Central memory CD8-positive, alpha-beta T cell (primary cell): ENCODE measurements around the gene CTNNBL1.

Experiments used
- ATAC-seq: fragments of 150-1000 bp; cut with Tn5 transposase; replicated peaks from 2 replicates; pipeline ENCODE4 v1.10.0; 2022; ENCODE audit warnings: mild to moderate bottlenecking, moderate FRiP score, moderate number of reproducible peaks; ENCODE audit not compliant: poor library complexity, severe bottlenecking; ENCODE audit errors: extremely low read depth
- DNase-seq, 2 donors: peaks; one replicate each; pipeline ENCODE4 v3.0.0; 2021; ENCODE audit warnings: low spot score in 2 of 2
- H3K27ac Mint-ChIP-seq: one replicate; pipeline ENCODE4 v1.8.0; 2022; ENCODE audit warnings: low read depth, mild to moderate bottlenecking, moderate library complexity, mixed read lengths
- H3K27me3 Mint-ChIP-seq: one replicate; pipeline ENCODE4 v1.8.0; 2022; ENCODE audit warnings: mixed read lengths
- H3K36me3 Mint-ChIP-seq: one replicate; pipeline ENCODE4 v1.8.0; 2022; ENCODE audit warnings: mild to moderate bottlenecking, moderate library complexity, mixed read lengths; ENCODE audit not compliant: insufficient read depth
- H3K4me1 Mint-ChIP-seq: one replicate; pipeline ENCODE4 v1.8.0; 2022; ENCODE audit warnings: mixed read lengths
- H3K4me3 Mint-ChIP-seq: one replicate; pipeline ENCODE4 v1.8.0; 2022; ENCODE audit warnings: mild to moderate bottlenecking, moderate library complexity, mixed read lengths
- H3K9me3 Mint-ChIP-seq: one replicate; pipeline ENCODE4 v1.8.0; 2022; ENCODE audit warnings: mixed read lengths

Gene CTNNBL1

DNA sequence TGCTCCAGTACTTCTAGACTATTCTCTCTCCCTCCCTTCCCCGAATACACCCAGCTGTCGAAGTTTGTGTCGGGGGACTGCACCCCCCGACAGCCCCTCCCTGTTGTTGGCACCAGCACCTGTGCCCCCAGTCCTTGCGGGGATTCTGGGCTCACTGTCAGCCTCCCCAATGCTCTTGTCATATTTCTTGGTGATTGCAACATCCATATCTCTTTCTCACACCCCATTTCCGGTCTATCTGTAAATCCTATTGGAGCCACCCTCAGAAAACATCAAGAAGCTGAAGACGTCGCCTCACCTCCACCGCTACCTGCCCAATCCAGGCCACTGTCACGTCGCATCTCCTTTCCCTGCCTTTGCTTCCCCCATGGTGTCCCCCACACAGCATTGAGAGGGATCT lies 176.5 kb downstream of the CTNNBL1 start:
- ATAC-seq, result no peak
- Mint-ChIP-seq H3K4me1 (no peaks in the 10 kb centered on the region), H3K4me3 (no peak overlapping the region), H3K9me3 (no peaks in the 10 kb centered on the region), H3K27ac (no peak overlapping the region), H3K27me3 (no peaks in the 10 kb centered on the region), H3K36me3 (peaks cover 11% of the 10 kb centered on the region)
- no peak for DNase-seq

DNA sequence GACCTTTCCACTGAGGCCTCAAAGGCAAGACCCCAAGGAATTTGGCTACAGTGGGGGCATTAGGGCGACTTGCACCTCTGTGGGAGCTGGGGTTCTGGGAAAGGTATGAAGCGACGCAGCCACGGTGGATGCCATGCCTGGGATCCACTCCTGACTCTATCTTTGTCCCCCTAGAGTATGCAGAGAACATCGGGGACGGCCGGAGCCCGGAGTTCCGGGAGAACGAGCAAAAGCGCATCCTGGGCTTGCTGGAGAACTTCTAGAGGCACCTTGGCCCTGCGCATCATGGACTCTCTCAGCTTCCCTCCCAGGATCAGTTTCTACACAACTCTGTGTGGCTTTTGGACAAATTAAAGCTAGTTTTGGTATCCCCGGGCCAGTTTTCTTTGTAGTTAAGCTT lies 177.9 kb downstream of the CTNNBL1 start:
- no peak overlapping the region for H3K27ac Mint-ChIP-seq
- no peaks in the 10 kb centered on the region for H3K27me3 Mint-ChIP-seq
- DNase-seq (no peak), ATAC-seq (no peak)
- H3K36me3 Mint-ChIP-seq, result peaks cover 11% of the 10 kb centered on the region
- no peak overlapping the region for H3K4me3 Mint-ChIP-seq
- no peaks in the 10 kb centered on the region for H3K4me1 Mint-ChIP-seq
- H3K9me3 Mint-ChIP-seq, result no peaks in the 10 kb centered on the region

DNA sequence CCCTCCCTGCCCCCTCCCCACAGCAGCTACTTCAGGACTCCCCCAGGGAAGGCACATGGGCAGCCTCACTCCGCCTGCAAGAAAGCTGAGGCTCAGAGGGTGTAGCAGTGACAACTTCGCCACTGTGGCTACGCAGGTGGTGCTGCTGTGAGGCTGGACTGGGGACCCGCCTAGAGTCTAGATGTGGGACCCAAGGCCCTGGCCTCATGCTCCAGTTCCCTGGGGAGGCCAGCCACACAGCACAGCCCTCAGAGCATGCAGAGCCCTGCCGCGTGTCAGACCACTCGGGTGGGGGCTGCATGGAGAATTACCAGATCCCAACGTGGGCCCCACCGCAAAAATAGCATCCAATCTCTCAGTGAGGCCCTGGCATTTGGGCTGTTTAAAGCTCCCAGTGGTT lies 178.3 kb downstream of the CTNNBL1 start:
- H3K9me3 Mint-ChIP-seq, result no peaks in the 10 kb centered on the region
- ATAC-seq (no peak), DNase-seq (no peak)
- H3K4me3 Mint-ChIP-seq, result no peak overlapping the region
- H3K4me1 Mint-ChIP-seq, result no peaks in the 10 kb centered on the region
- no peak overlapping the region for H3K27ac Mint-ChIP-seq
- no peaks in the 10 kb centered on the region for H3K27me3 Mint-ChIP-seq
- peaks cover 11% of the 10 kb centered on the region for H3K36me3 Mint-ChIP-seq

DNA sequence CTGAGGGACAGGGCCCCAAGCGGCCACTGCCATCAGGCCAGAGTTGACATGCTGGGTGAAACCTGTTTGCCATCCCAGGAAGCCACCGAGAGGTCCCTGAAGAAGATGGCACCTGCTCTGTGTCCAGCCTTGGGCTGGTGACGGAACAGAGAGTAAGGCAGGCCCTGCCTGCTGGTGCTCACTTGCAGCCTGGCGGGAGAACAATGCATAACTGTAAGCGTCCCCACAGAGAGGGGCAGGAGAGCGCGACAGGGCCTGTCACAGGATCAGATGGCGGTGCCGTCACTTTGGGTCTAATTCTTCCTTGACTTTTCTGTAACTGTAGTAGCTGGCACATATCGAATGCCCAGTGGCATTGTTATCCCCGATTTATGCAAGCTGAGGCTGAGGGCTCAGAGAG lies 180.1 kb downstream of the CTNNBL1 start:
- H3K27me3 Mint-ChIP-seq, result no peaks in the 10 kb centered on the region
- no peak for DNase-seq
- H3K4me1 Mint-ChIP-seq, result no peaks in the 10 kb centered on the region
- peaks cover 9% of the 10 kb centered on the region for H3K36me3 Mint-ChIP-seq
- no peak overlapping the region for H3K27ac Mint-ChIP-seq
- no peak overlapping the region for H3K4me3 Mint-ChIP-seq
- no peaks in the 10 kb centered on the region for H3K9me3 Mint-ChIP-seq
- no peak for ATAC-seq

DNA sequence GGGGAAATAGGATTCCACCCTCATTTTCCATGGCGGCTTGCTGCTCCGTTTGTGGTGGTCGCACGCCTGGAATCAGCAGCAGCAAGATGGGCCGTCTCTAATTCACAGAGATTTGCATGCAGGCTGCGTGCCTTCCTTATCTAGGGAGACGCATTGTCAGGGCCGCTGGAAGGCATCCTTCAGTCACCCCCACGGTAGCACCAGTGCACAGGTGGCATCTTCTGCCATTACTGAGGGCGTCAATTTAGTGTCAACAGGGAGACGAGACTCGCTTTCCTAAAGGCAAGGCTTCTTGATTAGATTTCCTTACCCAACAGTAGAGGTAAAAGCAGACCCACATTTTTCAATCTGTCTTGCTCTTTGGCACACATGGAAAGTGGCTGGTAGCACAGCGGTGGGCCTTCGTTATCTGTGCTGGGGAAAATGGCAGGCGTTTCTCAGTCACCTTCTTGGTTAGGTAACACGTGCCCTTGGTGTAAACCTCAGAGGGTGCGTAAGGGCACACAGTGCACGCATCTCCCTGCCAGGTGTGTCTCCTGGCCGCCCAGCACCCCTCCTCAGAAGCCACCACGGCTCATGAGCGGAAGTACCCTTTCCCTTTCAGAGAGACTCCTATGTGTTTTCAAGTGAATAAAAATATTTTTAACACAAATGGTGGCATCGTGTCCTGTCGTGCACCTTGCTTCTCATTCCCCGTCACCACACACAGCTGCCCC lies 181.8 kb downstream of the CTNNBL1 start:
- H3K4me3 Mint-ChIP-seq, result no peak overlapping the region
- no peaks in the 10 kb centered on the region for H3K4me1 Mint-ChIP-seq
- peaks cover 4% of the 10 kb centered on the region for H3K36me3 Mint-ChIP-seq

DNA sequence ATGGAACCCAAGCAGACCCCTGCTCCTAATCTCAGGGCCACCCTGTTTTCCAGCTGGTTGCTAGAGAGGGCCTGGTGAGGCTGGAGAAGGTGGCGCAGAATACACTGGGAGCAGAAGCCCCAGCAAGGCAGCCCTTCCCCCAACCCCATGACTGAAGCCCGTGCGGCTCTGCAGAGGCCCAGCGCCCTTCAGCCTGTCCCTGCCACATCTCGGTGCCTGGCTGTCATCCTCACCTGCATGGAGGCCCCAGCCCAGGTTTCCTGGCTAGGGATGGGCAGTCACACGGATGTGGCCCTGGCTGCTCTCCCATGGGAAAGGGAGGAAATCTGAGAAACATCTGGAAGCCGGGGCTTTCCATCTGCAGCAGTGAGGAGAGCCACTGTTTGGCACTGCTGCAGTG lies 183.0 kb downstream of the CTNNBL1 start:
- Mint-ChIP-seq H3K4me1 (no peaks in the 10 kb centered on the region), H3K27ac (no peak overlapping the region), H3K36me3 (peaks cover 3% of the 10 kb centered on the region), H3K9me3 (no peaks in the 10 kb centered on the region), H3K4me3 (no peak overlapping the region), H3K27me3 (no peaks in the 10 kb centered on the region)
- ATAC-seq (no peak), DNase-seq (no peak)

More for the DNA sequence above, 181.8 kb downstream of the CTNNBL1 start:
- no peaks in the 10 kb centered on the region for H3K27me3 Mint-ChIP-seq
- ATAC-seq (no peak), DNase-seq (no peak)
- H3K9me3 Mint-ChIP-seq, result no peaks in the 10 kb centered on the region
- no peak overlapping the region for H3K27ac Mint-ChIP-seq

DNA sequence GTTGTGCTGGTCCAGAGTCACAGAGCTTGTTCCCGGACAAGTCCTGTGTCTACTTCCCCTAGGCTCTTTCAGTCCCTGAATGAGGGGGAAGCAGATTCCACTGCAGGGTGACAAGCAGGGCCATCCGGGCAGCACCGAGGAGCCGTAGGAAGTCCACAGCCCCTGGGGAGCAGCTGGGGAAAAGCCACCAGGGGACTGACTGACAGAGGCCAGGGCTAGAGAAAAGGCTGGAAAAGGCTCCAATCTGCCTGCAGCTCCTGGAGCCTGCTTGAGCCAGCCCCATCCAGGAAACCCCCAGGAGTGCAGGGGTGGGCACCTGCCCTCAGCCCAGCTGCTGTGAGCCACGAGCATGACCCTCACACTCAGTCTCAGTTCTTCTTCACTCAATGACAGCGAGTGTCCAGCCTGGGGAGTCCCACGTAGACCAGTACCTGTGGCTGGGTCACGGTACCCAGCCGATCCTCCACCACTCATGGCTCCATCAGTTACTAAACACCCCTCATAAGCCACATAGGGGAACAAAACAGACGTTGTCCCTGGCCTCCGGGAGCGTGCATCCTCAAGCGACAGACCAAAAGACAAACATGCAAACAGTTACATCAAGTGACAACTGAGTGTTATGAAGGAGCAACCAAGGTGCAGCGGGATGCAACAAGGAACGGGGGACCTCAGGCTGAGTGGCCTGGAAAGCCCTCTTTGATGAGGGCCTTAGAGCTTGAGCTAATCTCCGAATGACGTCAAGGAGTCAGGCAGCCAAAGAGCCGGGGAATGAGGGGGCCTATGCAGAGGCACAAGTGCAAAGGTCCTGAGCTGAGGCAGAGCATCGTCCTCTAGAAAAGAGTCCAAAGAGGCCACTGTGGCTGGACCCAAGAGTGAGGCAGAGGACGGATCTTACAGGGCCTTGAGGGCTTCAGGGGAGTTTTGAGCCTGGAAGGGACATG lies 184.3 kb downstream of the CTNNBL1 start:
- Mint-ChIP-seq H3K9me3 (no peaks in the 10 kb centered on the region), H3K36me3 (peaks cover 3% of the 10 kb centered on the region), H3K4me3 (no peak overlapping the region), H3K4me1 (no peaks in the 10 kb centered on the region), H3K27ac (peak overlapping the region; percentile 54), H3K27me3 (no peaks in the 10 kb centered on the region)
- no peak for ATAC-seq
- no peak for DNase-seq

DNA sequence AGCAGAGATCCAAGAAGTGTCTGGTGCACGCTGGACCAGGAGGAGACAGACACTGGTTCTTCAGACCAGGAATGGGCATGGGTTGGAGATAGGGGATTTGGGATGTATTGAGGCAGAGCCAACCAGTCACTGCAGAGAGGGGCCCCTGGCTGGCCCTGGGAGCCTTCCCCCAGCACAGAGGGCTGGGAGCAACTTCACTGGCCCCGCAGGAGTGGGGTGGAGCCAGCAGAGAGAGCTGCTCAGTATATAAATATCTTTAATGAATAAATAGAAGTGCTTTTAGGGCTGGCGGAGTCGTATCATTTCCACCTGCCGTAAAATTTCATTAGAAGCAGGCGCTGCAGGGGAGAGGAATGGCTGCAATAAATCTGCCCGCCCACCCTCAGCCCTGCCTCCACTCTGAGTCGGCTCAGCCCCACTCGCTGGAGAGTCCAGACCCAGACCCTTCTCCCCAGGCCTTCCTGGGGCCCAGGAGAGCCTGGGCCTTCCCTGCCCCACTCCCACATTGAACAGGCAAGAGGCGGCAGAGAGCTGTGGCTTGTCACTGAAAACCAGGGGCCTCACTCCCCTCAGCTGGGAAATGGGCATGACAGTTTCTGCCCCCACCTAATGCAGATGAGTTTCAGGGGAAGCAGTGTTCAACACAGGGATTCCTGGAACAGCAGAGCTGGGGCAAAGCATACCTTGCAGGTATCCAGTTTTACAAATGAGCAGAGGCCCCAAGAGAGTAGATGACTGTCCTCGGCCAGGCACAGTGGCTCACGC lies 185.2 kb downstream of the CTNNBL1 start:
- Mint-ChIP-seq H3K9me3 (no peaks in the 10 kb centered on the region), H3K4me1 (no peaks in the 10 kb centered on the region), H3K27me3 (no peaks in the 10 kb centered on the region), H3K4me3 (no peak overlapping the region), H3K36me3 (peaks cover 2% of the 10 kb centered on the region), H3K27ac (peak overlapping the region; percentile 54)
- no peak for DNase-seq
- ATAC-seq, result no peak

DNA sequence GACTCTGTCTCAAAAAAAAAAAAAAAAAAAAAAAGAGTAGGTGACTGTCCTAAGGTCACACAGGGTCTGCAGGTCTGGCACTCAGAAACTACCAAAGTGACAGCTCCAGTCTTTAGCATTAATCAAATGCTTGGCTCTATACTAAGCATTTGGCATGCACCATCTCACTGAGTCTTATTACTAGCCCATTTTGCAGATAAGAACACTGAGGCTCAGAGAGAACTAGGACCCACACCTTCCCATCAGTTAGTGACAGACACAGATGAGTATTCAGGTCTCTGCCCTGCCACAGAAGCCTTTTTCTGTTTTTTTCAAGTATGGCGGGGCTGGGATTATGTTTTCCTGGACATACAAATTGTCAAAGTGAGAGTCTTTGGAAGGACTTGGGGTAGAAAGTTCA lies 186.0 kb downstream of the CTNNBL1 start:
- H3K4me3 Mint-ChIP-seq, result no peak overlapping the region
- no peak for DNase-seq
- no peaks in the 10 kb centered on the region for H3K4me1 Mint-ChIP-seq
- H3K36me3 Mint-ChIP-seq, result no peaks in the 10 kb centered on the region
- H3K27me3 Mint-ChIP-seq, result no peaks in the 10 kb centered on the region
- H3K27ac Mint-ChIP-seq, result no peak overlapping the region
- no peak for ATAC-seq
- H3K9me3 Mint-ChIP-seq, result no peaks in the 10 kb centered on the region

DNA sequence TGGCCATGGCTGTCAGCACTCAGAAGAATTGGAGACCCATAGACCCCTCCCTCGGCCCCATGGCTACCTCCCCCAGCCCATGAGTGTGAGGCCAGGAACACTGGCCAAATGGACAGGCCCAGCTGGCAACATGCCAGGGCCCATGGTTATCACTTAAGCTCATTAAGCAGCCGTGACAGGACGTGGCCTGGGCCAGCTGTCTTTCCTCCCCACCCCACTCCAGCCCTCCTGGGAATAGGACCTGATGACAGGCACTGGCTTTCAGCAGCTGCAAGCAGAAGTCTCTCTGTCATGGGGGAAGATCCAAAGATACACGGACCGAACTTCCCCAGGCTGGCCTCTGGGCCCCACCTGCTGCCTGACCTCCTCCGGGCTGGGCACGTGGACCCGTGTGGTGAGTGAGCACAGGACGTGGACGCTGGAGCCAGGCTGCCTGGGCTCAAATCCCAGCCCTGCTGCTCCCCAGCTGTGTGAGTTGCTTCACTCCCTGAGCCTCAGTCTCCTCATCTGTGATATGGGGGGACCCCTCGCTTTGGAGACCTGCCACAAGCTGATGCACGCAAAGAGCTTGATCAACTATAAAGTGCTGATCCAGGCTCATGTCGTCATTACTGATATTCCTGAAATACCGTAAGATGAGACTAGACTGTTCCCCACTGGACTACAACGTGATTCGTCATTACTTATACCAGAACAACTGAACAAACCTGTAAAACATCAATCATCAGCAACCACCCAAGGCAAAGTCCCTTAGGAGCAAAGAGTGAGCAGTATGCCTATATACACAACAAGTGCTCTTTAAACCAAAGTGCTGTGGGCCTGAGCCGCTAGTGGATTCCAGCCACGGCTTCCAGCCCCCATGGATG lies 187.1 kb downstream of the CTNNBL1 start:
- Mint-ChIP-seq H3K9me3 (no peaks in the 10 kb centered on the region), H3K4me1 (no peaks in the 10 kb centered on the region), H3K27me3 (no peaks in the 10 kb centered on the region), H3K36me3 (no peaks in the 10 kb centered on the region), H3K4me3 (no peak overlapping the region), H3K27ac (no peak overlapping the region)
- DNase-seq (no peak), ATAC-seq (no peak)

DNA sequence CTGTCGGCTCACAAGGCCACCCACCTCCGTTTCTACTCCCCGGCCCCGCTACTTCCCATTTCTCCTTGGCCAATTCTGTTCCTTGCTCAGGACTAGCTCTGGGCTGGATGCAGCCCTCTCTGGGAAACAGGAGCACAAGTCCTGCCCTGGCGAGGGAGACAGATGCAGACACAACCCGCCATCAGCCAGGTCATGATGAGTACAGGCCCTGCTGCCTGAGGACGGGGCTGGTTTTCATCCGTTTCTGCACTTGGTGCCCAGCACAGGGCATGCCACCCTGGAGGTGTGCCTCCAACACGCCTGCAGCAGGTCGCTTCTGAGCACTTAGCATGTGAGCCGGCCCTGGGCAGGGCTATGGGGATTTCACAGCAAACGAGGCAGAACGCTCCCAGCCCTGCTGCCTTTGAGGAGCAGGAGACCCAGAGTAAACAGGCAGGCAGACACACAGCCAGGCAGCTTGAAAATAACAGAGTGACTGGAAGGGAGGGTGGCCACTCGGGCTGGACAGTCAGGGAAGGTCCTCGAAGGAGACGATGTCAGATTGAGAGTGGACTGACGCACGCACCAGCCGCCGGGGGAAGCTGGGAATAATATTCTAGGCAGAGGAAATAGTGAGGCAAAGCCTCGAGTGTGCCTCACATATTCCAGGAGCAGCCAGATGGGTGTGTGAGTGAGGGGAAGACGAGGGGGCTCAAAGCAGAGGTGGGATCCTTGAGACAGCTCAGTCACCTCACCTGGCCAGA lies 187.9 kb downstream of the CTNNBL1 start:
- no peaks in the 10 kb centered on the region for H3K4me1 Mint-ChIP-seq
- no peak for DNase-seq
- no peak overlapping the region for H3K4me3 Mint-ChIP-seq
- H3K27ac Mint-ChIP-seq, result no peak overlapping the region
- no peaks in the 10 kb centered on the region for H3K9me3 Mint-ChIP-seq
- no peaks in the 10 kb centered on the region for H3K27me3 Mint-ChIP-seq
- H3K36me3 Mint-ChIP-seq, result no peaks in the 10 kb centered on the region
- ATAC-seq, result no peak
